NCI-H2227 treated with DMSO at 0.1 percent for 48 hours (cell line): ENCODE data around the gene ITPR1.

Experiments used
- DNase-seq: peaks from one replicate; lab custom pipeline; 2025; lab: John Stamatoyannopoulos, UW

ITPR1 gene

DNA sequence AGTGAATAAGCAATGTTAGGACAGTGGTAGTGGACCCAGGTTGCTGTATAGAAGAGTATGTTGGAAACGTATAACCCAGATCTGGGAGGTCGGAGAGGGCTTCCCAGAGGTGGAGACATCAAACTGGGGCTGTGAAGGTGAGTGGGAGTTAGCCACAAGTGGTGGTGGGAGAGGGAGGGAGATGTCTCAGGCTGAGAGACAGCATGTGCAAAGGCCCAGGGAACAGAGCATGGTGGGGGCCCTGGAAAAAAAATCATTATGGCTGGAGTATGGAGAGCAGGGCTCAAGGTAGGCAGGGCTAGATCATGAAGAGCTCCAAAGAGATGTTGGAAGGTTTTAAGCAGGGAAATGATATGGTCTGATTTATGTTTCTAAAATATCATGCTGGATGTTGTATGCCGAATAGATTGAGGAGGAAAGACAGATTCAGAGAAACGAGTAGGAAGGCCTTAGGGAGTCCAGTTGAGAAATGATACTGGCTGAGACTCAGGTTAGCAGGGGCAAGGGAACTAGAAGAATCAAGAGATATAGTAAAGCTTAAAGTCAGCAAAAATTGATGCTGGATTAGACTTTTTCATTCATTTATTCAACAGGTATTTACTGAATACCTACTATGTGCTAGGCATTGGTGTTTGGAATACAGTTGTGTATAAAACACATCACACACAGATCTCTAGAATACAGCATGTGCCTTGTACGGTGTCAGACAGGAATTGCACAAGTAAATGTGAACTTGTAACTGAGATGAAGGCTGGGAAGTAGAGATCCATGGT is 17.0 kb downstream of the ITPR1 start:
- DNase-seq = no peak

DNA sequence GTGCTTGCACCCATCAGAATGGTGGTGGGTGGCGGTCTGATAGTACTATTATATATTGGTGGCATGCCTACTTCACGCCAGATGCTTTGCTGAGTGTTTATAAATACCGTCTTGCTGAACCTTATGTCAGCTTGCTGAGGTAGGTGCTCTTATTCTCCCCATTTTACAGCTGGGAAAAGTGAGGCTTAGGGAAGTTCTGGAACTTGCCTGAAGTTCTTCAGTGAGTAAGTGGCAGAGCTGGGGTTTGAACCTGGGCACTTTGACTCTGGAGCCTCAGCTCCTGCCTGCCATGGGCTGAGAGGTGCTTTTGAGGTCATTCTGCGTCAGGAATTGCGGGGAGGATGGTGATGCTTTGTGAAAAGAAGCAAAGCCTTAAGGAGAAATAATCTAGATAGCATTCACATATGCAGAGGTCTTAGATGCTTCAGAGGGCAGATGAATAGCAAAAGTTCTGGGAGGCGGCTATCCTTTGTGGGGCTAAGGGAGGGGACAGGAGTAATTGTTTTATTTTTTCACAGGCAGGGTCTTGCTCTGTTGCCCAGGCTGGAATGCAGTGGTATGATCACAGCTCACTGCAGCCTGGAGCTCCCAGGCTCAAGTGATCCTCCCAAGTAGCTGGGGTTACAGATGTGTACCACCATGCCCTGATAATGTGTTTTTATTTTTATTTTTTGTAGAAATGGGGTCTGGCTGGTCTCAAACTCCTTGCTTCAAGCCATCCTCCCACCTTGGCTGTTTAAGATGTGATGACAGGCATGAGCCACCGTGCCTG is 18.5 kb downstream of the ITPR1 start:
- DNase-seq = no peak

DNA sequence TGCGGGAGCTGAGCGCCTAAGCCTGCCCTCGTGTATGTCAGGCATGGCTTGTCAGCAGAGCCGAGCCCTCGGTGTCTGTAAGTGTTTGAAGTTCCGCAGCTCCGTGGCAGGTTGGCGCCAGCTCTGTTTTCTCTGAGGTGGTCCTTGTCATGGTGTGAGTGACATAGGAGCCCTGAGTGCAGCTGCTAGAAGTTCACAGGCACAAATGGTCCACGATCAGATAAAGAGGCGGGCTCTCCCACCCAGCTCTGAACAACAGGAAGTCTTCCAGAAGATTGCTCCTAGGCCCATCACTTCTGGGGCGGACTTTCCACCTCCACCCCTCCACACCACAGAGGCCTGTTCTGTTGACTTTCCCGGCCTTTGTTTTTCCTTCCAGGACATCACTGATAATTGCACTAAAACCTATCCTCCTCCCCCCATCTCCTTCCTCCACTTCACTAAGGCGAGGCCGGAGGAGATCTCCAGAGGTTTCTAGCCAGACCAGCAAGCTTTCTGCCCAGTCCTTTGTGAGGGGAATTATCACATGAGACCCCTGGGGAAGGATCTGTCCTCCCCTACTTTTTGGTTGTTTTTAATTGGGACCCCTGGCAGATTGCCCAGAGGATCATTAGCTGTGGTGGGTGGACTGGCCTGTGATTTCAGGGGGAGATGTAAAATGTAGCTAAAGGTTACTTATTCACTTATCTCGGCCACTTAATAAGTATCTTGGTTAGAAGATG is 19.9 kb downstream of the ITPR1 start:
- peak; percentile 78 for DNase-seq

DNA sequence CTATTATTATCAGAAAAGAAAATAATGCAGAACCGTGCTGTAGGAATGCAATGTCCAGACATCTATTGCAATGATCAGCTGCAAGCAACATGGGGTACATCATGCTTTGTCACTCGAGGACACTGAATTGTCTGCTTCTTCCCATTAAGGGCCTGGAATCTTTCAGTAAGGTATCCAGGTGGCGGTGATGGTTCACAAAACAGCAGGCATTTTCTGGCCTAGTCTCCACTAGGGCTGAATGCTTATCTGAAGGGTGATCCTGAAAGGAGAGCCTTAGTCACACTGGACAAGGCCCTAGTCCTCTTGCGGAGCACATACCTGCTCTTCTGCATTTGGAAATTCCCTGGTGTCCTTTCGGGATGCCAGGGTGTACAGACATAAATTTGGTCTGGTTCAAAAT is 21.2 kb downstream of the ITPR1 start:
- DNase-seq = no peak

GRCh38 chr3:4514916-4515315 is 21.8 kb downstream of the ITPR1 start:
- no peak for DNase-seq

DNA sequence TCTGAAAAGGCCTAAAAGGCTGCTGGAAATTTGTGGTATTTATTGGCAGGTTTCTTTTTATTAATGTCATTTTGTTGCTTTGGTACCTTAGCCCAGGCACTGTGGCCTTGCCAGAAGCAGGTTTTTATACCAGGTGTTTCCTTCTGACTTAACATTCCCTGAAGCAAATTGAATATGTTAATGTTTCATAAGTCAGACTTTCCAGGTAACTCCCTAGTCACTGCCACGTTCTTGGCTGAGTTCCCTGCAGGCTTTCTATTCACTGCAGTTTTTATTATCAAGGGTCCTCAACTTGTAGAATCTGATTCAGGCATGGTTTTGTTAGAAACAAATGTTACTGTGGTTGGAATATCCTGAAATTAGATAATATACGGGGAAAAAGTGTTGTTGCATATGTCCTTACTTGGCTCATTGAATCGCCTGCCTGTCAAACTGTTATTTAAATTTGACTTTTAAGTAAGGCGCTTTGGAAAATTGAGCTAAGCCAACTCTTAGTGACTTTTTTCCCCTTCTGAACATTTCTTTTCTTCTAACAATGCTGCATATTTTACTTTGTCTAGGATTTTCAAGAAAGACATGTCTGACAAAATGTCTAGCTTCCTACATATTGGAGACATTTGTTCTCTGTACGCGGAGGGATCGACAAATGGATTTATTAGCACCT is 22.9 kb downstream of the ITPR1 start:
- no peak for DNase-seq

- no peak for DNase-seq
Measured at GRCh38 chr3:4517093-4517492, 23.9 kb downstream of the ITPR1 start.

GRCh38 chr3:4517643-4518311 is 24.6 kb downstream of the ITPR1 start:
- DNase-seq = no peak

GRCh38 chr3:4520033-4520816 is 27.1 kb downstream of the ITPR1 start:
- DNase-seq = no peak

DNA sequence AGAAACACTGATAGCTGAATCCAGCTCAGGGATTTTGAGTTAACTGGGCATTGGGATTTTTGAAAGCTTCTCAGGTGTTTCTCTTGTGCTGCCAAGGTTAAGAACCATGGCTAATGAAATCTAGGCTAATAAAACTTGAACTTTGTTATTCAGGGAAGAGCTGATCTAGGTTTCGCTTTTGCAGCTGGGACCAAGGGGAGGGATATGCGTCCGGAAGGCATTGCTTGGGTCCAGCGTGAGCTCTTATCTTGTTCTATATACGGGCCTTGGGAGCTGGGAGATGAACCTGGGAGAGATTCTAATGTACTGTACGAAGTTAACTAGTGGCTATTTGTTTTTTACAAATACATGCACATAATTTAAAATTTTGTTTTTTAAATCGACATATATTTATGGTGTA is 29.8 kb downstream of the ITPR1 start:
- no peak for DNase-seq

DNA sequence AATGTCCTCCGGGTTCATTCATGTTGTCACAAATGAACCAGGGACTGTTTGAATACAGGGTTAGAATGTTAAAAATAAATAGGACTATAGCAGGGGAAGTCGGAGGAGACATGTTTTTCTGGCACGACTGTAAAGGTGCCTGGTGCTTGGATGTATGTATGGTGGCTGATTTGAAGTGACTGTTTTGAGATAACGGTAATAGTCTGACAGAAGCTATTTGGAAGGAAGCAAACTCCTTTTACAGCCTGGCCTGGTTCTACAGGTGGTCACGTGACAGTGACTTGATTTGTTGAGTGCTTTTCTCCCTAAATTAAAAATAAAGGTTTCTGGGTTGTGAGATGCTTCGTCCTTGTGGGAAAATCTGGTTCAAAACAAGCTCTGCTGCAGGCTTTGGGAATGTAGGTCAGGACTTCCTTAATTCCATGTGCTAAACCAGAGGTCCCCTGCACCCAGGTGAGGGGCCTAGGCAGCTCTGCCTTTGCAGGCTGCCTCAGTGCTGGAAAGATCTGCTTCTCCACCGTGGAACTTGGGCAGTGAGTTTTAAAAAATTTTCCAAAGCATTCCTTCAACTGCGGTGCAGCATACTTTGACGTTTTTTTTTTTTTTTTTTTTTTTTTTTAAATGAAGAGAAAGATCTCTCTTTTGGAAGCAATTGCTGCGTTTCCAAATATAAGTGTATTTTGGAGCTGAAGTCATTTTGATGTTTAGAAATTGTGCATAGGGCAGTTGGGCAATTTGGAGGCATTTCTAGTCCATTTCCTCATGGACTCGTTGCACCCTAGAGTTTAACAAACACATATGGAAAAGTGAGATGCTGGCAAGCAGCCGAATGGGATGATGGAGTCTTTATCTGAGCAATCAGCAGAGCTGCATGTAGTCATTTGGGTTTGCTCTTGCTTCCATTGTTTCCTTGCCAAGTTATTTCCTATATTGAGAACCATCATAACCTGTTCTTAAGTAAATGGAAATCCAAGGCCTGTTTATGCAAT is 30.9 kb downstream of the ITPR1 start:
- no peak for DNase-seq

DNA sequence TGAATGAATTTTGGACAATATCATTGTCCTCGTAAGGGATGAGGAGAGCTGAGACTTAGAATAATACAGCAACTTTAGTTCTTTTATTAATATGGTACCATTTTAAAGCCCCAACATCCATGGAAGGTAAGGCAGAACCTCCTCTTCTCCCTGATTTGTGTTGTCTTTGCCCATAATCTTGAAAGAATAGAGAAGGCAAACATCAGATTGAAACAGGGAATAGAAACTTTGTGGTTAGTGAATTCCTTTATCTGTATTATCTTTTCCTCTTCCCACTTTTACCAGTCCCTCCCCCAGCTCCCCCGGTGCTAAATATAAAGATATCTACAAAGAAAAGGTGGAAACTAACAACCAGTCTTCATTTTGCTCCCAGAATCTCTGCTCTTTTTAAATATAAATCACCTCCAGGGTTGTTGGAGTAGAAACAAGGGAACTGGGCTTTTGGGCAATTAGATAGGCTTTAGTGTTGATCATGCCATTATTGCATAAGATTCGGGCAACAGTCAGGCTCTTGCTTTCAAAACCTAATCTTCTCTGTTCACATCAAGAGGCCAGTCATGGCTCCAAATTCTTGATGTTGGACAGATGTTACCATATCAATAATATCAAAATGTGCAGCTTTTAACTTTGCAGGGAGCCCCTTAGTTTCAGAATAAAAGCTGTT is 32.5 kb downstream of the ITPR1 start:
- no peak for DNase-seq

DNA sequence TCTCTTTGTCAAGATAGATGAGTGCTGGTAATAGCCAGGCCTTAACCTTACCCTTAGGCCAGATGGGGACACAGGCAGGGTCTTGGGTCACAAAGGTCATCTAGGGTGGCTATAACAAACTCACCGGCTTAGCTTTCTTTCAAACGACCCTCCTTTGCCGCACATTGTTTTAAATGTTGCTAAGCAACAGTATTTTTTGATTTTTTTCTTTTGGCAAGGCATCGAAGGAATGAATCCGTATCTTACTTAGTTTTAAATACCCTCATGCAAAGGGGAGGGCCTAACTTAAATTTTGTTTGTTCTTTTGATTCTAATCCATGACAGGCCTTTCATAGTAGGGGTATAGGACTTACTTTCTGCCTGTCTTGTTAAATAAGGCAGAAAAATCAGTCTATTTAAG is 35.2 kb downstream of the ITPR1 start:
- no peak for DNase-seq

- DNase-seq = no peak
Measured at GRCh38 chr3:4528819-4529600, 35.9 kb downstream of the ITPR1 start.

DNA sequence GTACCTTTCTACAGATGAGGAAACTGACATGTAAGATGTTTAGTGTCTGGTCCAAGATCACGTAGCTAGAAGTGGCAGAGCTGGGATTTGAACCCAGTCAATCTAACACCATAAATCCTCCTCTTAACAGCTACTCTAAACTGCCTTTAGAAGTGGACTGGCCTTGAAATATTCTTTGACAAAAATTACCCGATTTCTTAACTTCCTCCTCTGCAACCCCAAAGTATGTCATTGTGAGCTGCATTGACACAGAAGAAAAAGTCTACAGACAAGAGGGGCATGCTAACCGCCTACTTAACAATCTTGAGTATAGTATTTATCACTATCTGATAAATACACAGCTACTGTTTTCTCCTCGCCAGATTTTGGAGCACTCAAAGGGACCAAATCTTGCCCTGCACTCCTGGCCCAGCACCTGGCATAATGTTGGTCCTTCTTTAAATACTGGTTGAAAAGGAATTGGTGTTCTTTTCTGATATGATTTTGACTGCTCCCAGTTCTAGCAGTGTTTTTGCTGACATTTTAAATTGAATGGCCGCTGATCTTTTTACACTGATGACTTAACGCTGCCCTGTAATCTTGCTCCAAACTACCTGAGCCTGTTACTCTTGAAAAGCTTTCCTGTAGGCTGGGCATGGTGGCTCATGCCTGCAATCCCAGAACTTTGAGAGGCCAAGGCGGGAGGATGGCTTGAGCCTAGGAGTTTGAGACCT is 36.9 kb downstream of the ITPR1 start:
- no peak for DNase-seq

GRCh38 chr3:4531478-4532025 is 38.4 kb downstream of the ITPR1 start:
- no peak for DNase-seq

- DNase-seq = no peak
Measured at GRCh38 chr3:4532535-4533112, 39.5 kb downstream of the ITPR1 start.
